ENCODE data around the gene TPSB2.
A peak's percentile ranks its signal among the peaks of the same experiment; 100 is the strongest.
"Not testable (repeated sequence)": the region's sequence is repeated elsewhere in the genome, so short reads cannot be mapped to it uniquely, and the experiment has no call there.

The TPSB2 gene

DNA sequence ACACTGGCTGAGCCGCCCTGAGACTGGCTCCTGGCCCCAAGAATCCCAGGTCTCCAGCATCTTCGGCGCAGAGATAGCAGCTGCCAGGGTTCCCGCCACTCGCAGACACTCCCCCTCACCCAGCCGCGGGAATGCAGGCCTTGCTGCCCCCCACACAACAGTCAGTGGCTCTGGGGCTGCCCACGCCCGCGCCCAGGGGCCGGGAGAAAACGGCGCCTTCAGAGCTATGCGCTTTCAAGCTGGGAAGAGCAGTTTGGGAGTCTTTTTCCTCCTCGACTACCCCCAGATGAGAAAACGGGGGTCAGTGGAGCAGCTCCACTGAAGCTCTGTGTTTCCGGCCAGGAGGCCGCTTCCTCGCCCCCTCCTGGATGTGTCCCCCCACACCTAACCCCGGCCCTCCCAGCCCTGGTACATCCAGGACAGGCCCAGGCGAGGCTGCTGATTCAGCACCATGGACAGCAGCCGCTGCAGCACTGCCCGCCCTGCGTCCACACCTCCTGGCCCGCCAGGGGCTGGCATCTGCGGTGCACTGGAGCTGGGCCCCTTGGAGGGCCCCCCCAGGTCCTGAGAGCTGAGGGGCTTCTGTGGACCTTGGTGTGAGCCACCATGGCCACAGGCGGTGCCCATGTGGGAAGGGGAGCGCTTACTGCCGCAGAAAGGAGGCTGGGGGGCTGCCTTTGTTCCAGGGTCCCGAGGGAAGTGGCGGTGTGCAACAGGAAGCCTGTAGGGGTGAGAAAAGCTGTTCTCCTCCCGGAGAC is 41.4 kb downstream of the TPSB2 start:
- peak; percentile 29 to 64 for DNase-seq (ENCODE audit: low spot score in 2 of 2)
- Mint-ChIP-seq H3K4me1 (no peaks in the 10 kb centered on the region), H3K9me3 (no peaks in the 10 kb centered on the region), H3K27me3 (peaks cover 4% of the 10 kb centered on the region), H3K27ac (no peak overlapping the region), H3K36me3 (no peaks in the 10 kb centered on the region), H3K4me3 (no peak overlapping the region)
- peak; percentile 58 for ATAC-seq (ENCODE audit: low read depth)

GRCh38 chr16:1185460-1186207 is 44.4 kb downstream of the TPSB2 start:
- not testable (repeated sequence) for DNase-seq (ENCODE audit: low spot score in 2 of 2); H3K4me3 Mint-ChIP-seq; H3K36me3 Mint-ChIP-seq; H3K27ac Mint-ChIP-seq; ATAC-seq (ENCODE audit: low read depth); H3K27me3 Mint-ChIP-seq; H3K9me3 Mint-ChIP-seq; H3K4me1 Mint-ChIP-seq

GRCh38 chr16:1184980-1185379 is 45.0 kb downstream of the TPSB2 start:
- Mint-ChIP-seq H3K9me3 (no peaks in the 10 kb centered on the region), H3K4me3 (no peak overlapping the region), H3K36me3 (no peaks in the 10 kb centered on the region), H3K4me1 (no peaks in the 10 kb centered on the region), H3K27me3 (peaks cover 4% of the 10 kb centered on the region), H3K27ac (no peak overlapping the region)
- DNase-seq (ENCODE audit: low spot score in 2 of 2) (no peak), ATAC-seq (ENCODE audit: low read depth) (no peak)

GRCh38 chr16:1184156-1184868 is 45.7 kb downstream of the TPSB2 start:
- H3K4me1 Mint-ChIP-seq: no peaks in the 10 kb centered on the region
- DNase-seq (ENCODE audit: low spot score in 2 of 2) (no peak), ATAC-seq (ENCODE audit: low read depth) (no peak)
- H3K9me3 Mint-ChIP-seq: no peaks in the 10 kb centered on the region
- H3K27ac Mint-ChIP-seq: no peak overlapping the region
- H3K36me3 Mint-ChIP-seq: no peaks in the 10 kb centered on the region
- H3K4me3 Mint-ChIP-seq: no peak overlapping the region
- peaks cover 4% of the 10 kb centered on the region for H3K27me3 Mint-ChIP-seq

DNA sequence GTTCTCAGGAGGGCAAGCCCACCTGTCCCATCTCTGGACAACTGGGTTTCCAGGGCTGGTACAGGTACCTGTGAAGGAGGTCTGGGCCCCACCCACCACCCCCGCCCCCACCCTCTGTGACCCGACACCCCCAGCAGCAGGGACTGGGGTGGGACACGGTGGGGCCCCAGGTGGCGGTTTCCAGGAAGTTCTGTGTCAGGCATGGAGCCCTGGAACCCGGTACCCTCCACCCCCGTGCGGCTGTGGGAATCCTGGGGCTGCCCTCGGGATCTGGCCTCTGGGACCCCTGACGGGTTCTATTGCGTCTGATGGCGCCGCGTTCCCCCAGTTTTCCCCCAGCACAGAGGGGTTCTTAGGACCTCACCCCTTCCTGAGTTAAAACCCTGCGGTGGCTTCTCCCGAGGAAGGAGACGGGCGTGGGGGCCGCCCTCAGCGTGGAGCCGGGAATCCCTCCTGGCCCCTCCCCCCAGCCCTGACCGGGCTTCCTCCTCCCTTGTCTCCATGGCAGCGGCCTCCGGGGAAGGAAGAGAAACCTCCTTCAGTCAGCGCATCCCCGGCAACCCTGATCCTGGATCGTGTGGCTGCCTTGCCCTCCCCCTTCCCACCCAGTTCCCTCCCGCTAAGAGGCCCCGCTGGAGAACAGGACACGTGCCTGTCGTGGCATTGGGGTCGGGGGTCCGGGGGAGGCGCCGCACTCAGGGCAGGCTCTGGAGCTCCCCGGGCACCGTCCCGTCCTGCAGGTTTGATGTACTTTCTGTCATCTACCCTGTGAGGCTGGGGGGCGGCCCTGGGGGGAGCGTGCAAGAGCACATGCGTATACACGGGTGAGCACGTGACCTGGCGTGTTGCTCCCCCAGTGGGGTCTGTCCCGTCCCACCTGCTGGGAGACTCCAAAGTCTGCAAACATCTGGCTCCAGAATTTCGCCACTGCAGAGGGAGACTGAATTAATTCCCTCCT is 46.8 kb downstream of the TPSB2 start:
- H3K4me1 Mint-ChIP-seq: no peaks in the 10 kb centered on the region
- no peak for ATAC-seq (ENCODE audit: low read depth)

DNA sequence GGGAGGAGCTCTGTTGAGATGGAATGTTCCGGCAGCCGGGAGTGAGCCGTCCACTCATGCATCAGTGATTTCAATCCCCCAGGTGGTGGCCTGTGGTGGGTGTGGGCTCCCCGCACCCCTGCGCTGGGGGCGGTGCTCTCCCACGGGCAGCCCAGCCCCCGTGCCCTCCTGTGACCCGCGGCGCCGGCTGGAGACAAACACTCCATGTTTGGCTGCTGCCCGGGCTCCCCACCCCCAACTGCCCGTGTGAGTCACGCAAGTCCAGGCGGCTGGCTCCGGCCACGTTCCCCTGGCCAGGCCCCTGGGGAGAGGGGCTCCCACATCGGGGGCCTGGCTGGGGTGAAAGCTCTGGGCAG is 47.7 kb downstream of the TPSB2 start:
- ATAC-seq (ENCODE audit: low read depth) (no peak), DNase-seq (ENCODE audit: low spot score in 2 of 2) (no peak)
- peaks cover 3% of the 10 kb centered on the region for H3K27me3 Mint-ChIP-seq
- no peaks in the 10 kb centered on the region for H3K9me3 Mint-ChIP-seq
- no peak overlapping the region for H3K27ac Mint-ChIP-seq
- H3K36me3 Mint-ChIP-seq: no peaks in the 10 kb centered on the region
- no peak overlapping the region for H3K4me3 Mint-ChIP-seq
- H3K4me1 Mint-ChIP-seq: no peaks in the 10 kb centered on the region

More for the DNA sequence above, 46.8 kb downstream of the TPSB2 start:
- Mint-ChIP-seq H3K27ac (no peak overlapping the region), H3K36me3 (no peaks in the 10 kb centered on the region), H3K9me3 (no peaks in the 10 kb centered on the region), H3K4me3 (no peak overlapping the region), H3K27me3 (peaks cover 3% of the 10 kb centered on the region)
- DNase-seq (ENCODE audit: low spot score in 2 of 2): no peak

- Mint-ChIP-seq H3K36me3 (no peaks in the 10 kb centered on the region), H3K4me3 (no peak overlapping the region), H3K27me3 (peaks cover 3% of the 10 kb centered on the region), H3K9me3 (no peaks in the 10 kb centered on the region), H3K27ac (no peak overlapping the region), H3K4me1 (no peaks in the 10 kb centered on the region)
- DNase-seq (ENCODE audit: low spot score in 2 of 2) (no peak), ATAC-seq (ENCODE audit: low read depth) (no peak)
Observed at GRCh38 chr16:1181404-1182315, 48.3 kb downstream of the TPSB2 start.

GRCh38 chr16:1180549-1181403 is 49.2 kb downstream of the TPSB2 start:
- Mint-ChIP-seq H3K36me3 (no peaks in the 10 kb centered on the region), H3K27me3 (peaks cover 3% of the 10 kb centered on the region), H3K4me3 (no peak overlapping the region), H3K4me1 (no peaks in the 10 kb centered on the region), H3K9me3 (no peaks in the 10 kb centered on the region), H3K27ac (no peak overlapping the region)
- ATAC-seq (ENCODE audit: low read depth) (no peak), DNase-seq (ENCODE audit: low spot score in 2 of 2) (no peak)

Measured in memory B cell (primary cell).